Heart left ventricle (tissue), 16 donors: ENCODE measurements around the gene BBS1. TPM values are rescaled to one million over a fixed set of nuclear protein-coding genes. Genes with fewer than 3 reads are reported as not detected.

ENCODE experiments used
- ATAC-seq, 4 donors: fragments of 200-7000 bp; cut with Tn5 transposase; one replicate each; pipeline ENCODE4 v1.9.1; 2020 to 2022; ENCODE audit warnings: moderate library complexity in 4 of 4, mild to moderate bottlenecking in 3 of 4, moderate number of reproducible peaks in 1 of 4
- DNase-seq, 5 donors: peaks; one replicate each; pipeline ENCODE4 v3.0.0-alpha.2; 2020
- H3K27ac ChIP-seq, 12 donors: fragments of 200-600 bp; sonication (generic) in 4 of 12; one replicate each; pipeline versions ENCODE4 v1.5.0 to v1.8.0; 2016 to 2022; ENCODE audit warnings: mild to moderate bottlenecking in 2 of 12
- H3K27me3 ChIP-seq, 9 donors: fragments of 200-600 bp; sonication (generic) in 2 of 9; one replicate each; pipeline versions ENCODE4 v1.5.1 to v1.8.0; 2016 to 2022; ENCODE audit warnings: mild to moderate bottlenecking in 3 of 9
- H3K36me3 ChIP-seq, 9 donors: fragments of 200-600 bp; sonication (generic) in 2 of 9; one replicate each; pipeline versions ENCODE4 v1.5.0 to v1.8.0; 2018 to 2022; ENCODE audit warnings: mild to moderate bottlenecking in 2 of 9
- H3K4me1 ChIP-seq, 12 donors: fragments of 200-600 bp; sonication (generic) in 4 of 12; one replicate each; pipeline versions ENCODE4 v1.5.0 to v1.8.0; 2016 to 2022; ENCODE audit warnings: mild to moderate bottlenecking in 3 of 12
- H3K4me3 ChIP-seq, 12 donors: fragments of 200-600 bp; sonication (generic) in 4 of 12; one replicate each; pipeline versions ENCODE4 v1.5.0 to v1.8.0; 2017 to 2022; ENCODE audit warnings: mild to moderate bottlenecking in 9 of 12, moderate library complexity in 4 of 12
- H3K9me3 ChIP-seq, 12 donors: fragments of 200-600 bp; sonication (generic) in 4 of 12; one replicate each; pipeline versions ENCODE4 v1.5.0 to v1.8.0; 2016 to 2022; ENCODE audit warnings: mild to moderate bottlenecking in 1 of 12
- CTCF ChIP-seq, 12 donors: fragments of 200-600 bp; sonication (generic) in 4 of 12; IDR thresholded peaks; one replicate each; pipeline versions ENCODE4 v1.5.0 to v1.8.0; 2018 to 2022; ENCODE audit warnings: antibody characterized with exemption in 12 of 12, mild to moderate bottlenecking in 5 of 12
- POLR2A ChIP-seq, 2 donors: fragments of 450-650 bp; IDR thresholded peaks; one replicate each; pipeline ENCODE4 v1.6.1; 2017; ENCODE audit warnings: antibody characterized with exemption in 2 of 2, mild to moderate bottlenecking in 2 of 2, moderate library complexity in 2 of 2
- WGBS, 4 donors: extraction: QIAGEN DNeasy Blood & Tissue Kit in 2 of 4; methylation state at CpG; one replicate each; pipeline versions ENCODE4 v1.1.5 to v1.1.7; 2013 to 2018; 5-methylcytosine and 5-hydroxymethylcytosine counted together
- intact Hi-C, 10 donors: fragments of 100-400 bp; cut with DNase I; formaldehyde crosslinking; loops; one replicate each; pipeline versions ENCODE4 v1.11.1 to v1.14.2; 2022
- polyA plus RNA-seq, 2 donors: library from polyadenylated mRNA; stranded (reverse); fragments of 200-250 nt; gene quantifications; one replicate each; pipeline ENCODE4 v1.2.3, GENCODE V29; 2013
- total RNA-seq, 9 donors: library from RNA; depleted of rRNA in 2 of 9; stranded (reverse); fragments of >200 nt in 2 of 9; fragmentation: NEBNext Ultra II Directional in 3 of 9; extraction: Animal tissue kit (Norgen Biotek cat#: 25700) in 3 of 9; gene quantifications; one replicate each; pipeline versions ENCODE4 v1.1.0 to v1.2.4, GENCODE V29; 2016 to 2023
- donor health status: ischemic (EF 13 %, LVEDD 7.1; RV severe dilation, severe dysfunction).
- donor health status: healthy with polysubstance abuse.
- donor health status: DM: no; HTN: yes; CAD: no.
- donor health status: DM: no; HTN: no; CAD: no.
- donor health status: ischemic (EF 25% LVEDD 6.9; RV normal size, moderate dysfunction).
- donor health status: ischemic (EF 25% LVEDD 5.7; RV mildly dilated, moderate dysfunction).
- donor health status: healthy.
- donor health status: DM: yes; HTN: yes; CAD: no.
- donor health status: ischemic (EF 35%, LVEDD 5.7; RV mildly dilated, moderate dysfunction).
- donor health status: nonischemic (EF 11% LVEDD 7.7; RV severe dilation, severe dysfunction).
- donor health status: DM: yes; HTN: yes; CAD: no.
- donor health status: PGD.
- donor health status: ischemic (EF 29% LVEDD 5.4; RV normal size, mild dysfunction).
- donor health status: nonischemic (EF 23%, LVEDD 6.1; RV moderate dilation, normal function).

BBS1 gene
- total and polyA plus RNA-seq, 11 donors = 11.0 to 51.8 (median 18.5) TPM

- intact Hi-C loops = no loop called here
- no peak for DNase-seq
- peaks cover 0 to 10% (median under 1%) of the 10 kb centered on the region in 12 donors for H3K4me1 ChIP-seq
- ATAC-seq = no peak
- no peaks in the 10 kb centered on the region for H3K27me3 ChIP-seq
- WGBS, 4 donors = 92 to 95% (median 93%) methylated on average over 4 to 20 of the region's 20 CpGs
- no peak overlapping the region for H3K27ac ChIP-seq
- H3K36me3 ChIP-seq = peaks cover 0 to 51% (median 27%) of the 10 kb centered on the region in 9 donors
- TF ChIP-seq CTCF (IDR thresholded peaks at IDR 0.05) (no peak), POLR2A (IDR thresholded peaks at IDR 0.05) (no peak)
- no peaks in the 10 kb centered on the region for H3K9me3 ChIP-seq
- no peak overlapping the region for H3K4me3 ChIP-seq
Observed at GRCh38 chr11:66473608-66474515, 36.6 kb upstream of the BBS1 start.

GRCh38 chr11:66475349-66476172 lies 34.9 kb upstream of the BBS1 start:
- intact Hi-C loops = no loop called here
- ATAC-seq (no peak), DNase-seq (no peak)
- 92 to 94% (median 93%) methylated on average over 39 to 44 of the region's 44 CpGs for WGBS, 4 donors
- H3K9me3 ChIP-seq = no peaks in the 10 kb centered on the region
- no peak overlapping the region for H3K4me3 ChIP-seq
- peaks cover 0 to 12% (median 6%) of the 10 kb centered on the region in 12 donors for H3K4me1 ChIP-seq
- peaks cover 0 to 48% (median 27%) of the 10 kb centered on the region in 9 donors for H3K36me3 ChIP-seq
- TF ChIP-seq CTCF (IDR thresholded peaks at IDR 0.05) = no peak
- no peaks in the 10 kb centered on the region for H3K27me3 ChIP-seq
- H3K27ac ChIP-seq = no peak overlapping the region

- intact Hi-C loops = no loop called here
- Histone ChIP-seq H3K4me1 (peaks cover 0 to 17% (median 10%) of the 10 kb centered on the region in 12 donors), H3K27ac (no peak overlapping the region), H3K9me3 (no peaks in the 10 kb centered on the region), H3K4me3 (no peak overlapping the region), H3K27me3 (no peaks in the 10 kb centered on the region), H3K36me3 (peaks cover 0 to 41% (median 25%) of the 10 kb centered on the region in 9 donors)
- TF ChIP-seq CTCF (IDR thresholded peaks at IDR 0.05) (no peak), POLR2A (IDR thresholded peaks at IDR 0.05) (no peak)
- ATAC-seq (no peak), DNase-seq (no peak)
- WGBS, 4 donors = 76 to 82% (median 82%) methylated on average over 9 to 10 of the region's 10 CpGs
Observed at GRCh38 chr11:66476173-66476840, 34.1 kb upstream of the BBS1 start.
